Measurements from ENCODE around the gene FRMD1. TPM values are rescaled to one million over a fixed set of nuclear protein-coding genes. Genes with fewer than 3 reads are reported as not detected.

FRMD1 gene
- total RNA-seq, 3 donors from 2014 or later = 0.29 to 0.96 (median 0.66) TPM

DNA sequence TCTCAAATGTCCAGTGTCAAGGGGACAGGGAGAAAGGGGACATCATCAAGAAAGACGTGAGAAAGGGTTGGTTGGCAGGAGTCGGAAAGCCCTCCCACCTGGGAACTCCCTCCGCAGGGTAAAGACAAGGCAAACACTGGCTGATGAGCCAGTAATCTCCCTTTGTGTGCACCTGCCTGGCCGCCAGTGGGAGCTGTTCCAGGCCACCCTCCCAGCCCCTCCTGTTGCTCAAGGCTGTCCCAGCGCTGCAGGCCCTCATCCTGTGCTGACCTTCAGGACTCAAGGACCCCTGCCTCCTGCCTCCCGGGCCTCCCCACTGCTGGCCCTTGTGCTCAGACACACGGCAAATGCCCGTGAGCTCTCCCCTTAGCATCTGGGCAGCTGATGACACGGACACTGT is 7.4 kb downstream of the FRMD1 start:
- no peak overlapping the region for H3K4me3 ChIP-seq
- H3K27ac ChIP-seq = peak overlapping the region in 1 of 2 donors; percentile 38
- intact Hi-C loops (cut with DNase I; ENCODE audit: low total_unique reads) = loop anchor here (1.0 kb wide), 1 partner anchor 49 kb away; no protein-coding TSS in a partner anchor
- no peaks in the 10 kb centered on the region for H3K9me3 ChIP-seq
- no peaks in the 10 kb centered on the region for H3K36me3 ChIP-seq
- DNase-seq (ENCODE audit: low spot score in 2 of 2) = no peak
- no peaks in the 10 kb centered on the region for H3K27me3 ChIP-seq
- TF ChIP-seq POLR2A (IDR thresholded peaks at IDR 0.05) = no peak
- TF ChIP-seq, protein P1, sequence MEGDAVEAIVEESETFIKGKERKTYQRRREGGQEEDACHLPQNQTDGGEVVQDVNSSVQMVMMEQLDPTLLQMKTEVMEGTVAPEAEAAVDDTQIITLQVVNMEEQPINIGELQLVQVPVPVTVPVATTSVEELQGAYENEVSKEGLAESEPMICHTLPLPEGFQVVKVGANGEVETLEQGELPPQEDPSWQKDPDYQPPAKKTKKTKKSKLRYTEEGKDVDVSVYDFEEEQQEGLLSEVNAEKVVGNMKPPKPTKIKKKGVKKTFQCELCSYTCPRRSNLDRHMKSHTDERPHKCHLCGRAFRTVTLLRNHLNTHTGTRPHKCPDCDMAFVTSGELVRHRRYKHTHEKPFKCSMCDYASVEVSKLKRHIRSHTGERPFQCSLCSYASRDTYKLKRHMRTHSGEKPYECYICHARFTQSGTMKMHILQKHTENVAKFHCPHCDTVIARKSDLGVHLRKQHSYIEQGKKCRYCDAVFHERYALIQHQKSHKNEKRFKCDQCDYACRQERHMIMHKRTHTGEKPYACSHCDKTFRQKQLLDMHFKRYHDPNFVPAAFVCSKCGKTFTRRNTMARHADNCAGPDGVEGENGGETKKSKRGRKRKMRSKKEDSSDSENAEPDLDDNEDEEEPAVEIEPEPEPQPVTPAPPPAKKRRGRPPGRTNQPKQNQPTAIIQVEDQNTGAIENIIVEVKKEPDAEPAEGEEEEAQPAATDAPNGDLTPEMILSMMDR (IDR thresholded peaks at IDR 0.05) = peak in 1 of 3 donors; percentile 13
- TF ChIP-seq POLR2AphosphoS5 (IDR thresholded peaks at IDR 0.05) = no peak
- no peaks in the 10 kb centered on the region for H3K4me1 ChIP-seq

DNA sequence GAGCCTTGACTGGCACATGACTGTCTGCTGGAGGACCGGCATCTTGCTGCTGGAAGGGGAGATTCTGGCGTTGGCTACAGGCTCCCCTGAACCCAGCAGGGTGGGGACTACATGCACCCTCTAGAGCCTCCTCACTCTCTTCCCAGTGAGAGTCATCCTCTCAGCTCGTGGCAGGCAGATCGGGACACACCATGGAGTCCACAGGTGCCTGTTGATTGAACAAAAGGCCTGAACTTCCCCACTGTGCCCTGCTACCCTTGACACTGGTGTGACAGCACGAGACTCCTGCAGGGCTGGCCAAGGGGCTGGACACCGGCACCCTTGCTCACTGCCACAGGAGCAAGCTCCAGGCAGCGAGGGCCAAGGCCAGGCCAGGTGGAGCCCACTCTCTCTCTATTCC is 8.2 kb downstream of the FRMD1 start:
- intact Hi-C loops (cut with DNase I; ENCODE audit: low total_unique reads) = no loop called here
- TF ChIP-seq POLR2AphosphoS5 (IDR thresholded peaks at IDR 0.05) (no peak), POLR2A (IDR thresholded peaks at IDR 0.05) (no peak)
- TF ChIP-seq, protein P1 (IDR thresholded peaks at IDR 0.05) = no peak
- Histone ChIP-seq H3K27me3 (no peaks in the 10 kb centered on the region), H3K36me3 (no peaks in the 10 kb centered on the region), H3K4me1 (no peaks in the 10 kb centered on the region), H3K27ac (no peak overlapping the region), H3K4me3 (no peak overlapping the region), H3K9me3 (no peaks in the 10 kb centered on the region)
- no peak for DNase-seq (ENCODE audit: low spot score in 2 of 2)

DNA sequence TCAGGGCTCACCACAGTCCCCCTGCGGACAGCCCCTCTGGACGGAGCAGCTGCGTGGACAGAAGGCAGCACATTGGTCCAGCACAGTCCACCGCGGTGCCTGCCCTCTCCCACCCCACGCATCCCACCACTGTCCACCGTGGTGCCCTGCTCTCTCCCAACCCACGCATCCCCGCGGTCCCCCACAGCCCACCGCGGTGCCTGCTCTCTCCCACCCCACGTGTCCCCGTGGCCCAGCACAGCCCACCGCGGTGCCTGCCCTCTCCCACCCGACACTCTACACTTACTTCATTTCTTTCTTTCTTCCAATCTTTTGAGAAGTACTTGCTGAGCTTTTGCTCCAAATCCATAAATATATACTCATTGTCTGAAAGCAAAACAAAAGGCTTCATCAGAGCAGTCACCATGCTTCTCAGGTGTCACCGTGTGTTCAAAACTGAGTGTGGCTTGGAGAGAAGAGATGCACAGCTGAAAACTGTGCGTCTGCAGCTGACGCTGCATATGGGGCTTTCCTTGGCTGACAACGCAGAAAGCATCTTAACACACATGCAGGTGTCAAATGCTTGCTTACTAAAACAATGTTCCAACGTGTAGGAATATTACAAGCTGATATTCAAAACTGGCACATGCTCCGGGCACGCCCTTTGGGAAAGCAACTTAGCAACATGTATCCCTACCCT is 11.8 kb downstream of the FRMD1 start:
- DNase-seq (ENCODE audit: low spot score in 2 of 2) = no peak
- Histone ChIP-seq H3K4me1 (no peaks in the 10 kb centered on the region), H3K36me3 (no peaks in the 10 kb centered on the region), H3K27me3 (no peaks in the 10 kb centered on the region), H3K27ac (no peak overlapping the region), H3K9me3 (no peaks in the 10 kb centered on the region), H3K4me3 (no peak overlapping the region)
- intact Hi-C loops (cut with DNase I; ENCODE audit: low total_unique reads) = no loop called here
- TF ChIP-seq POLR2A (IDR thresholded peaks at IDR 0.05) (no peak), POLR2AphosphoS5 (IDR thresholded peaks at IDR 0.05) (no peak)
- TF ChIP-seq, protein P1 (IDR thresholded peaks at IDR 0.05) = no peak

DNA sequence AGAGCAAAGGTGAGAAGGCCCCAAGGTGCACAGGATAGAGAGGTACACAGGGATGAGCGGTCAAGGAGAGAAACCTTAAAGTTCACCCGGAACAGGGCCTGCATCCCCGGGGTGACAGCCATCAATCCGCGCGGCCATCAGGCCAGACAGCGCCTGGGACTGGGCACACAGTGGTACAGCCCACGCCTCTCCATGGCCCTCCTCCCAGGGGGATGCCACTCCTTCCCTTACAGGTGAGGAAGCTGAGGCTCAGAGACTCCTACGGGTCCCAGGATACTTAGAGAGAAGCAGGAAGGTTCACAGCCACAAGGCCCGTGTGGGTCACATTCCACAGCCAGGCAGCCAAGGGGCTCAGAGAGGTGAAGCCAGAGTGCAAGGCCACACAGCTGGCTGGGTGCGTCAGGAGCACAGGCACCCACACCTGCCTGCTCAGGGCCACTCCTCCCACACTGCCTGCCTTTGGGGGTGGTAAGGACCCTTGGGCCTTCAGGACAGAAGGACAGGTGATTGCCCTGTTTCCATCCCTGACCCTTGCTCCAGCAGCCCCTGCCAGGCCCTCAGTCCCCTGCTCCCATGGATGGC is 14.7 kb downstream of the FRMD1 start:
- no peak for DNase-seq (ENCODE audit: low spot score in 2 of 2)
- H3K27ac ChIP-seq = no peak overlapping the region
- TF ChIP-seq, protein P1 (IDR thresholded peaks at IDR 0.05) = no peak
- TF ChIP-seq POLR2A (IDR thresholded peaks at IDR 0.05) = no peak
- TF ChIP-seq POLR2AphosphoS5 (IDR thresholded peaks at IDR 0.05) = no peak
- H3K27me3 ChIP-seq = no peaks in the 10 kb centered on the region
- H3K4me1 ChIP-seq = no peaks in the 10 kb centered on the region
- H3K4me3 ChIP-seq = no peak overlapping the region
- intact Hi-C loops (cut with DNase I; ENCODE audit: low total_unique reads) = no loop called here
- no peaks in the 10 kb centered on the region for H3K36me3 ChIP-seq
- H3K9me3 ChIP-seq = no peaks in the 10 kb centered on the region

DNA sequence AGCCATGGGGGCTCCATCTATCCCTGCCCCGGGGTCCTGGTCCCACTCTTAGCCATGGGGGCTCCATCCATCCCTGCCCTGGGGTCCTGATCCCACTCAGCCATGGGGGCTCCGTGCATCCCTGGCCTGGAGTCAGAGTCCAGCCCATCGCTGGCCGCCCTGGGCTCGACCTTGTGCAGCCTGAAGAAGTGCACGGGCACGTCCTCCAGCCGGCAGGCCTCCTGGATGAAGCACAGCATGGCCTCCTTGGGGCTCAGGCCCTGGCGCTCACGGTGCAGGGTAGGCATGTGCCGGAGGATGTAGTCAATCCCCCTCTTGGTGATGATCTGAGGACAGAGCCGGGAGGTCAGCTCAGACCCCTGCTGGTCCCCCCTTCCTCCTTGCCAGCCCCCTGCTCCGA is 15.6 kb downstream of the FRMD1 start:
- Histone ChIP-seq H3K4me3 (no peak overlapping the region), H3K36me3 (no peaks in the 10 kb centered on the region), H3K4me1 (no peaks in the 10 kb centered on the region), H3K9me3 (no peaks in the 10 kb centered on the region), H3K27ac (no peak overlapping the region), H3K27me3 (no peaks in the 10 kb centered on the region)
- intact Hi-C loops (cut with DNase I; ENCODE audit: low total_unique reads) = no loop called here
- DNase-seq (ENCODE audit: low spot score in 2 of 2) = no peak
- no peak for TF ChIP-seq POLR2AphosphoS5 (IDR thresholded peaks at IDR 0.05)
- TF ChIP-seq, protein P1 (IDR thresholded peaks at IDR 0.05) = no peak
- no peak for TF ChIP-seq POLR2A (IDR thresholded peaks at IDR 0.05)
